Measurements from ENCODE around the gene IFT122.

The IFT122 gene

DNA sequence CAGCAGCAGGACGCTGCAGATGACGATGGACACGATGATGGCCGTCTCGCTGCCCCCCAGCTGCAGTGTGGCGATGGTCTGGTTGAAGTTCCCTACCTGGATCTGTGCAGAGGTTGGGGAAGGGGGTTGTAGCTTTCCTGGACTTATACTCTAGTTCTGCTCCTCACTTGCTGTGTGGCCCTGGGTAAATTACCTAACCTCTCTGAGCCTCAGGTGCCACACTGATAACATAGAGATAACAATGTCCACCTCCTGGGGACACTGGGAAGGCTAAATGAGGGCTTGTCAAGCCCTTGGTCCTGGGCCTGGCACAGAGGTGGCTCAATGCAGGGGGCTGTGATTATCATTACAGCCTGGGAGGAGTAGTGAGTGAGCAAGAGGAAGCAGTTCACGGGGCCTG lies 129.8 kb downstream of the IFT122 start:
- TF ChIP-seq, protein P1, sequence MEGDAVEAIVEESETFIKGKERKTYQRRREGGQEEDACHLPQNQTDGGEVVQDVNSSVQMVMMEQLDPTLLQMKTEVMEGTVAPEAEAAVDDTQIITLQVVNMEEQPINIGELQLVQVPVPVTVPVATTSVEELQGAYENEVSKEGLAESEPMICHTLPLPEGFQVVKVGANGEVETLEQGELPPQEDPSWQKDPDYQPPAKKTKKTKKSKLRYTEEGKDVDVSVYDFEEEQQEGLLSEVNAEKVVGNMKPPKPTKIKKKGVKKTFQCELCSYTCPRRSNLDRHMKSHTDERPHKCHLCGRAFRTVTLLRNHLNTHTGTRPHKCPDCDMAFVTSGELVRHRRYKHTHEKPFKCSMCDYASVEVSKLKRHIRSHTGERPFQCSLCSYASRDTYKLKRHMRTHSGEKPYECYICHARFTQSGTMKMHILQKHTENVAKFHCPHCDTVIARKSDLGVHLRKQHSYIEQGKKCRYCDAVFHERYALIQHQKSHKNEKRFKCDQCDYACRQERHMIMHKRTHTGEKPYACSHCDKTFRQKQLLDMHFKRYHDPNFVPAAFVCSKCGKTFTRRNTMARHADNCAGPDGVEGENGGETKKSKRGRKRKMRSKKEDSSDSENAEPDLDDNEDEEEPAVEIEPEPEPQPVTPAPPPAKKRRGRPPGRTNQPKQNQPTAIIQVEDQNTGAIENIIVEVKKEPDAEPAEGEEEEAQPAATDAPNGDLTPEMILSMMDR (IDR thresholded peaks at IDR 0.05; ENCODE audit: poor library complexity, severe bottlenecking) = no peak
- no peaks in the 10 kb centered on the region for H3K36me3 ChIP-seq (ENCODE audit: low read depth)
- no peak for DNase-seq (ENCODE audit: low spot score)
- H3K4me3 ChIP-seq (ENCODE audit: severe bottlenecking) = no peak overlapping the region
- H3K4me1 ChIP-seq (ENCODE audit: insufficient read depth, poor library complexity, severe bottlenecking) = no peaks in the 10 kb centered on the region
- ATAC-seq (ENCODE audit: low read depth) = no peak
- no peak overlapping the region for H3K27ac ChIP-seq (ENCODE audit: poor library complexity, severe bottlenecking)
- H3K27me3 ChIP-seq (ENCODE audit: insufficient read depth, poor library complexity, severe bottlenecking) = no peaks in the 10 kb centered on the region
- H3K9me3 ChIP-seq (ENCODE audit: severe bottlenecking) = no peaks in the 10 kb centered on the region

Measured in RWPE2 (cell line).